Right atrium auricular region (tissue), 2 donors: ENCODE measurements around the gene SEC61A2. TPM values are rescaled to one million over a fixed set of nuclear protein-coding genes. Genes with fewer than 3 reads are reported as not detected.
A peak's percentile ranks its signal among the peaks of the same experiment; 100 is the strongest.
"Not testable (repeated sequence)": the region's sequence is repeated elsewhere in the genome, so short reads cannot be mapped to it uniquely, and the experiment has no call there.

Source experiments
- DNase-seq: peaks from one replicate; pipeline ENCODE4 v3.0.0-alpha.2; 2019; ENCODE audit warnings: low spot score
- H3K27ac ChIP-seq, 2 donors: fragments of 200-600 bp; sonication (generic); 1 replicate in 1 of 2; 2 replicates in 1 of 2; pipeline ENCODE4 v1.5.1; 2016 to 2019
- H3K27me3 ChIP-seq, 2 donors: fragments of 200-600 bp; sonication (generic); one replicate each; pipeline versions ENCODE4 v1.5.1 to v1.6.0; 2017 to 2019
- H3K36me3 ChIP-seq: fragments of 200-600 bp; sonication (generic); one replicate; pipeline ENCODE4 v1.5.1; 2016
- H3K4me1 ChIP-seq, 2 donors: fragments of 200-600 bp; sonication (generic); one replicate each; pipeline versions ENCODE4 v1.5.1 to v1.6.0; 2017 to 2019
- H3K4me3 ChIP-seq, 2 donors: fragments of 200-600 bp; sonication (generic); 1 replicate in 1 of 2; 2 replicates in 1 of 2; pipeline ENCODE4 v1.5.1; 2017 to 2019; ENCODE audit warnings: mild to moderate bottlenecking in 1 of 2, moderate library complexity in 1 of 2
- H3K9me3 ChIP-seq, 2 donors: fragments of 200-600 bp; sonication (generic); one replicate each; pipeline ENCODE4 v1.5.1; 2019
- total RNA-seq, 2 donors: library from RNA; depleted of rRNA; stranded (reverse); fragments of >200 nt; gene quantifications; one replicate each; pipeline ENCODE4 v1.1.0, GENCODE V29; 2016
- TF ChIP-seq, protein P1 (sequence below), 2 donors: fragments of 200-600 bp; sonication (generic); IDR thresholded peaks; one replicate each; pipeline ENCODE4 v1.5.1; 2019; ENCODE audit warnings: antibody characterized with exemption in 2 of 2

The SEC61A2 gene
- total RNA-seq: 10 to 100 TPM; 12.2 to 12.4 TPM

DNA sequence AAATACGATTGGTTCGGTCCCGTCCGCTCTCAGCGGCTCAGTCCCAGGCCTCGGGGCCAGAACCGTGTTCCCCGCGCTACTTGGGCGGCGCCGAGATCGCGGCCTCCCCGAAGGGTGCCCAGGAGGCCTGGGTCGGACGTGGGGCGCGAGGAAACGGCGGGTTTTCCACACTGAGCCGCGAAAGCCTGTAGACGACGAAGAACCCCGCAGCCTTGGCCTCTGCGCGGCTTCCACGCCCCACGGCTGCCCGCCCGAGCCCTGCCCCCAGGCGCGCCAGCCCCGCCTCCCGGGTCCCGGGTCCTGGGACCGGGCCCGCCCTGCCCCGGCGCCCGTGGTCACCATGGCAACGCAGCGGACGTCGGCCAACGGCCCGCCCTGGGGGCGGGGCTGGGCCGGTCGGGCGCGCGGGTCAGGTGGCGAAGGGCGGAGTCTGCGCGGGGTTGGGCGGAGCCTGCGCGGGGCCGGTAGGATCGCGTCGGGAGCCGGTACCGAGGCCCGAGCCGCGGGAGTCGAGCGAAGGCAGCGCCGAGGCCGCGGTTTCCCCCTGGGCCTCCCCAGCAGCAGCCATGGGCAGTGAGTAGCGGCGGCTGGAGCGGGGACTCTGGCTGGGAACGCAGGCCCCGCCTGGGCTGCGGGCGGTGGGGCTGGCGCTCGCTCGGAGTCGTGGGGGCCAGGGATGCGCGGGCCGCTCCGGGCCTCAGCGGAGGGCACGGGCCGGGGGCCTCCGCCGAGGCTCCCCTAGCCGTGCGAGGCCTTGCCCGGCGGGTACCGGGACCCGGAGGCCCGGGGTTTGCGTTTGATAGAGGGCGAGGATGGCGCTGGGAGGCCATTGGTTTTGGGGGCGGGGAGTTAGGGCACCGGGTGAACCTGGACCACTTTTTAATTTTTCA is at the start of gene SEC61A2:
Gene SEC61A2 (plus strand): TSS at position 456 of the 890 bp plus-strand sequence. CDS start 111 bp downstream, at position 567.
- Histone ChIP-seq H3K36me3 (peaks cover 4% of the 10 kb centered on the region), H3K27ac (peak within 1 kb of the TSS; percentile 90 to 93), H3K9me3 (no peaks in the 10 kb centered on the region), H3K27me3 (no peaks in the 10 kb centered on the region), H3K4me1 (peaks cover 0 to 10% of the 10 kb centered on the region in 2 donors), H3K4me3 (peak within 1 kb of the TSS; percentile 78 to 97)
- TF ChIP-seq, protein P1, sequence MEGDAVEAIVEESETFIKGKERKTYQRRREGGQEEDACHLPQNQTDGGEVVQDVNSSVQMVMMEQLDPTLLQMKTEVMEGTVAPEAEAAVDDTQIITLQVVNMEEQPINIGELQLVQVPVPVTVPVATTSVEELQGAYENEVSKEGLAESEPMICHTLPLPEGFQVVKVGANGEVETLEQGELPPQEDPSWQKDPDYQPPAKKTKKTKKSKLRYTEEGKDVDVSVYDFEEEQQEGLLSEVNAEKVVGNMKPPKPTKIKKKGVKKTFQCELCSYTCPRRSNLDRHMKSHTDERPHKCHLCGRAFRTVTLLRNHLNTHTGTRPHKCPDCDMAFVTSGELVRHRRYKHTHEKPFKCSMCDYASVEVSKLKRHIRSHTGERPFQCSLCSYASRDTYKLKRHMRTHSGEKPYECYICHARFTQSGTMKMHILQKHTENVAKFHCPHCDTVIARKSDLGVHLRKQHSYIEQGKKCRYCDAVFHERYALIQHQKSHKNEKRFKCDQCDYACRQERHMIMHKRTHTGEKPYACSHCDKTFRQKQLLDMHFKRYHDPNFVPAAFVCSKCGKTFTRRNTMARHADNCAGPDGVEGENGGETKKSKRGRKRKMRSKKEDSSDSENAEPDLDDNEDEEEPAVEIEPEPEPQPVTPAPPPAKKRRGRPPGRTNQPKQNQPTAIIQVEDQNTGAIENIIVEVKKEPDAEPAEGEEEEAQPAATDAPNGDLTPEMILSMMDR (IDR thresholded peaks at IDR 0.05): no peak
- DNase-seq: peak; percentile 88

DNA sequence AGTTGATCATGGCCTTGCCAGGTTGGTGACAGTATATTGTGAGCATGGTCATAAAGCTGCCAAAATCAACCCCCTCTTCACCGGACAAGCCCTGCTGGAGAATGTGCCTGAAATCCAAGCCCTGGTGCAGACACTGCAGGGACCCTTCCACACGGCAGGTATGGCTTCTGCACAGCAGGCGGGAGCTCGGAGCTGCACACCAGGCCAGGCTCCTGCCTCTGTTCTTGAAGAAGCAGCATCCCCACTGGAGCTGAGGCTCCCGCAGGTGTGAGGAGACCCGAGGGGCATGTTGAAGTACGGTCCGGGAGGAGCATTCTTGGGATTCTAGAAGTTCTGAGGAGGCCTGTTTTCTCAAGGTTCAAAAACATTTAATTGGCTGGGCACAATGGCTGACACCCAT is 48.0 kb upstream of the SEC61A2 start:
- no peaks in the 10 kb centered on the region for H3K27me3 ChIP-seq
- no peak for DNase-seq
- H3K9me3 ChIP-seq: no peaks in the 10 kb centered on the region
- H3K36me3 ChIP-seq: peaks cover 15% of the 10 kb centered on the region
- no peak overlapping the region for H3K4me3 ChIP-seq
- no peaks in the 10 kb centered on the region for H3K4me1 ChIP-seq
- no peak overlapping the region for H3K27ac ChIP-seq
- TF ChIP-seq, protein P1 (IDR thresholded peaks at IDR 0.05): no peak

DNA sequence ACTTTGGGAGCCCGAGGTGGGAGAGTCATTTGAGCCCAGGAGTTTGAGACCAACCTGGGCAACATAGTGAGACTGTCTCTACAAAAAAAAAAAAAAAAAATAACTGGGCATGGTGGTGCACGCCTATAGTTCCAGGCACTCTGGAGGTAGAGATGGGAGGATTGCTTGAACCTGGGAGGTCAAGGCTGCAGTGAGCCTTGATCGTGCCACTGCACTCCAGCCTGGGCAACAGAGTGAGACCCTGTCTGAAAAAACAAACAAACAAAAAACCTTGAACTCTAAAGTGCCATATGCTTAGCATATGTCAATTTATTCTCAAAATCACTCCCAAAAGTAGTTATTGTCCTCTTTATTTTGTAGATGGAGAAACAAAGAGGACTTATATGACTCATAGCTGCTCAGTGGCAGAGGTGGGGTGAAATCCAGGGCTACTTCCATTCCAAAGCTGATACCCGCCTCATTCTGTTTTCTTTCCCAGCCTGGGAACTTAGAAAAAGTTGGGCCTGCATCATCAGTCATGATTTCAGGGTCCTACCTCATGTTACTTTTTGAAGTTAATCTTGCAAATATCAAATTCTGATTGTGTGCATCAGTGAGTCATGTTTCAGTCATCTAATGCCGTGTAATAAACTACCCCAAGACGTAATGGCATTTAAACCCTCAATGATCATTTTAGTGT is 47.5 kb upstream of the SEC61A2 start:
- H3K27ac ChIP-seq: no peak overlapping the region
- H3K36me3 ChIP-seq: peaks cover 19% of the 10 kb centered on the region
- no peaks in the 10 kb centered on the region for H3K9me3 ChIP-seq
- no peak overlapping the region for H3K4me3 ChIP-seq
- no peaks in the 10 kb centered on the region for H3K27me3 ChIP-seq
- no peaks in the 10 kb centered on the region for H3K4me1 ChIP-seq
- DNase-seq: no peak
- TF ChIP-seq, protein P1 (IDR thresholded peaks at IDR 0.05): no peak

DNA sequence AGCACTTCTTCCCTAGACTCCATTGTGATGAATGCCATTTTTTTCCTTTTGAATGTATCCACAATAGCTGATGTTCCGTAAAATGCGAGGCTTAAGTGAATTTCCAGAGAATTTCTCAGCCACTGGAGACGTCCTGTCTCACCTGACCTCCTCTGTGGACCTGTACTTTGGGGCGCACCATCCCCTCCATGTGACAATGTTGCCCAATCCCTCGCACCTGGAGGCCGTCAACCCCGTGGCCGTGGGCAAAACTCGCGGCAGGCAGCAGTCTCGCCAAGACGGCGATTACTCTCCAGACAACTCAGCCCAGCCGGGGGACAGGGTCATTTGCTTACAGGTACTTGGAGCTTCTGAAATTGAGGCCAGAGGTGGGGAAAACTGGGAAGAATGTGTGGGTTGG is 40.6 kb upstream of the SEC61A2 start:
- no peaks in the 10 kb centered on the region for H3K4me1 ChIP-seq
- no peak for DNase-seq
- H3K36me3 ChIP-seq: peaks cover 55% of the 10 kb centered on the region
- H3K27me3 ChIP-seq: no peaks in the 10 kb centered on the region
- no peak overlapping the region for H3K4me3 ChIP-seq
- no peaks in the 10 kb centered on the region for H3K9me3 ChIP-seq
- TF ChIP-seq, protein P1 (IDR thresholded peaks at IDR 0.05): no peak
- H3K27ac ChIP-seq: no peak overlapping the region

DNA sequence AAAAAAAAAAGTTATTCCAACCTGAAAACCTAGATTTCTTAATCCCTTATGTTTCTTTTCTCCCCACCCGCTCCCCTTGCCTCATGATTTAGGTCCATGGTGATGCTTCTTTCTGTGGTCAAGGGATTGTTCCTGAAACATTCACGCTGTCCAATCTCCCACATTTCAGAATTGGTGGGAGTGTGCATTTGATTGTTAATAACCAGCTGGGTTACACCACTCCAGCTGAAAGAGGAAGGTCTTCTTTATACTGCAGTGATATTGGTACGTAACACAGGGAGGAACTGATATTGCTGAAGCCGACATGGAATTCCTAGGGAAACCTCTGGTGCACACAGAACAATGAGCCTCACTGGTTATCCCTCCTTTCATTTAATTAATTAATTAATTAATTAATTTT is 38.1 kb upstream of the SEC61A2 start:
- no peaks in the 10 kb centered on the region for H3K4me1 ChIP-seq
- H3K27me3 ChIP-seq: no peaks in the 10 kb centered on the region
- H3K9me3 ChIP-seq: no peaks in the 10 kb centered on the region
- H3K4me3 ChIP-seq: no peak overlapping the region
- H3K36me3 ChIP-seq: peaks cover 51% of the 10 kb centered on the region
- TF ChIP-seq, protein P1 (IDR thresholded peaks at IDR 0.05): no peak
- DNase-seq: no peak
- no peak overlapping the region for H3K27ac ChIP-seq

DNA sequence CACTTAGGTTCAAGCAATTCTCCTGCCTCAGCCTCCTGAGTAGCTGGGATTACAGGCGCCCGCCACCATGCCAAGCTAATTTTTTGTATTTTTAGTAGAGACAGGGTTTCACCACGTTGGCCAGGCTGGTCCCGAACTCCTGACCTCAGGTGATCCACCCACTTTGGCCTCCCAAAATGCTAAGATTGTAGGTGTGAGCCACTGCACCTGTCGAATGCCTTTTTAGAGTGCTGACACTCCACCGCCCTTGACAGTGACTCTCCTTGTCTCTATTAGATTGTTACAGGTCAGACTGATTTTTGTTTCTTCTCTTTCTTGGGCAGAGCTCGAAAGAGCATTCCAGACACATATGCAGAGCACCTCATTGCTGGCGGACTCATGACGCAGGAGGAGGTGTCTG is 32.1 kb upstream of the SEC61A2 start:
- not testable (repeated sequence) for DNase-seq, H3K4me1 ChIP-seq, H3K9me3 ChIP-seq, H3K27me3 ChIP-seq, H3K4me3 ChIP-seq, H3K27ac ChIP-seq
- H3K36me3 ChIP-seq: peaks cover 50% of the 10 kb centered on the region
